Measurements from ENCODE around the gene PSMD5. TPM values are rescaled to one million over a fixed set of nuclear protein-coding genes. Genes with fewer than 3 reads are reported as not detected.

Gene PSMD5
- total and polyA plus RNA-seq, 9 of the 15 experiments (the other 6 are each of a cell fraction or from before 2014, with no cell fraction given), result 46.4 to 148 (median 76.3) TPM

DNA sequence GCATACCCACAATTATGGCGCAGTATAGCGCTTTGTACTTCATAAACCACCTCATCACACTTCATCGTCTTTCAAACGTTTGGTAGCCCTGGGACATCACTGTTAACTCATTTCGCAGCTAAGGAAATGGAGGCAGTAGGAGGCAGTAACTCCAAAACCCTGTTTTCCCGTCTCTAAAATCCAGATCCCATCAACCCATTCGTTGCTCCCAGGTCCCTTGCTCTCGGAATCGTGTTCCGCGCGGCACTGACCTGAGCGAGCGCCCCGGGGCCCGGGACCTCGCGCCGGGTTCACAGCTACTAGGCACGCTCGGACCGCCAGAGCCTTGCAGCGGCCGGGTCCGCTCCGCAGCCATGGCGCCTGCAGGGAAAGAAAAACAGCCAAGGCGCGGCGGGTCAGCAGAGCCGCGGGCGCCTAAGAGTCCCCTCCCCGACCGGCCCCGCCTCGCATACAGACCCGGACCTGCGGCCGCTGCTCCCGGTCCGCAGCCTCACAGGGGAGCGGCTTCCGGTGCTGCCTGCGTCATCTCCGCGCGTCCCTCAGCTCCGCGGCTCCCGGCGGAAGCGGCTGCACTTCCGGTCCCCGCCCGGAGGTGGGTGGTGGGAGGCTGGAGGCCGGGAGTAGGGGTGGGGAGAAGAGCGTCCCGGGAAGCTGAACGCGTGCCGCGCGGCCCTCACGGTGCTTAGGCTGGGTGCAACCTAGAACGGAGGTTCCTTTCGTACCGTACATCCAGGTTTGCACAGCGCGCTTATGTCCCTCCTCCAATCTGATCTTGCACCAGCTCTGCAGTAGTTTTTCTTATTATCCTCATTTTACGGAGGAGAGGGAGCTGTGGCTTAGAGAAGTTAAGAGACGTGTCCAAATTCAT, 49.6 kb downstream of the PSMD5 start, which contains the start of gene FBXW2 (continued):
- TF ChIP-seq, protein P1, sequence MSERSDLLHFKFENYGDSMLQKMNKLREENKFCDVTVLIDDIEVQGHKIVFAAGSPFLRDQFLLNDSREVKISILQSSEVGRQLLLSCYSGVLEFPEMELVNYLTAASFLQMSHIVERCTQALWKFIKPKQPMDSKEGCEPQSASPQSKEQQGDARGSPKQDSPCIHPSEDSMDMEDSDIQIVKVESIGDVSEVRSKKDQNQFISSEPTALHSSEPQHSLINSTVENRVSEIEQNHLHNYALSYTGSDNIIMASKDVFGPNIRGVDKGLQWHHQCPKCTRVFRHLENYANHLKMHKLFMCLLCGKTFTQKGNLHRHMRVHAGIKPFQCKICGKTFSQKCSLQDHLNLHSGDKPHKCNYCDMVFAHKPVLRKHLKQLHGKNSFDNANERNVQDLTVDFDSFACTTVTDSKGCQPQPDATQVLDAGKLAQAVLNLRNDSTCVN (CRISPR knock-in tag; IDR thresholded peaks at IDR 0.05), result peak; percentile 11; the same call in 1 of the 2 replicates
- TF ChIP-seq TAF15 (IDR thresholded peaks at IDR 0.05; ENCODE audit: low read depth, low read length), result no peak
- no peak for TF ChIP-seq ZNF408 (CRISPR knock-in tag; IDR thresholded peaks at IDR 0.05; ENCODE audit: low read depth)
- no peak for TF ChIP-seq KLF16 (IDR thresholded peaks at IDR 0.05)
- no peak for TF ChIP-seq FOXM1 (IDR thresholded peaks at IDR 0.05; ENCODE audit: low read depth)
- TF ChIP-seq FOXM1 (CRISPR knock-in tag; IDR thresholded peaks at IDR 0.05; ENCODE audit: low read depth), result no peak; the same call in 1 of the 2 replicates
- no peak for TF ChIP-seq CBX8 (IDR thresholded peaks at IDR 0.05; ENCODE audit: borderline replicate concordance, extremely low read depth, low read depth, low read length, poor library complexity, severe bottlenecking)
- peak; percentile 62; the same call in 1 of the 2 replicates for TF ChIP-seq ARID2 (IDR thresholded peaks at IDR 0.05)
- 0 out of 4 replicates have a peak, but pooled peaks of 1 of the 2 experiments have one; percentile 67 for TF ChIP-seq FOXA3 (CRISPR knock-in tag; conservative IDR thresholded peaks at IDR 0.05 in 1 of 2, IDR thresholded peaks at IDR 0.05 in 1 of 2)
- TF ChIP-seq, protein P2, sequence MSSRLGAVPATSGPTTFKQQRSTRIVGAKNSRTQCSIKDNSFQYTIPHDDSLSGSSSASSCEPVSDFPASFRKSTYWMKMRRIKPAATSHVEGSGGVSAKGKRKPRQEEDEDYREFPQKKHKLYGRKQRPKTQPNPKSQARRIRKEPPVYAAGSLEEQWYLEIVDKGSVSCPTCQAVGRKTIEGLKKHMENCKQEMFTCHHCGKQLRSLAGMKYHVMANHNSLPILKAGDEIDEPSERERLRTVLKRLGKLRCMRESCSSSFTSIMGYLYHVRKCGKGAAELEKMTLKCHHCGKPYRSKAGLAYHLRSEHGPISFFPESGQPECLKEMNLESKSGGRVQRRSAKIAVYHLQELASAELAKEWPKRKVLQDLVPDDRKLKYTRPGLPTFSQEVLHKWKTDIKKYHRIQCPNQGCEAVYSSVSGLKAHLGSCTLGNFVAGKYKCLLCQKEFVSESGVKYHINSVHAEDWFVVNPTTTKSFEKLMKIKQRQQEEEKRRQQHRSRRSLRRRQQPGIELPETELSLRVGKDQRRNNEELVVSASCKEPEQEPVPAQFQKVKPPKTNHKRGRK (tag; IDR thresholded peaks at IDR 0.05), result no peak
- no peak for TF ChIP-seq CHD4 (IDR thresholded peaks at IDR 0.05; ENCODE audit: insufficient read depth, insufficient replicate concordance, low read depth, low read length, poor library complexity, severe bottlenecking)
- TF ChIP-seq HDGF (IDR thresholded peaks at IDR 0.05), result no peak
- TF ChIP-seq ZBTB7A (IDR thresholded peaks at IDR 0.05; ENCODE audit: borderline replicate concordance, control insufficient read depth, low read depth, low read length), result peak; percentile 81
- TF ChIP-seq HMG20A (CRISPR knock-in tag; conservative IDR thresholded peaks at IDR 0.05), result no peak
- TF ChIP-seq SMAD2 (IDR thresholded peaks at IDR 0.05; ENCODE audit: low read depth, low read length), result no peak
- TF ChIP-seq ZNF316 (IDR thresholded peaks at IDR 0.05), result peak; percentile 26; the same call in 1 of the 2 replicates
- TF ChIP-seq SOX6 (IDR thresholded peaks at IDR 0.05), result peak; percentile 59; the same call in 1 of the 2 replicates
- no peak for TF ChIP-seq HDAC8 (tag; IDR thresholded peaks at IDR 0.05)
- peak; percentile 84; the same call in 1 of the 2 replicates for TF ChIP-seq ZEB2 (IDR thresholded peaks at IDR 0.05)
- TF ChIP-seq, protein P3, sequence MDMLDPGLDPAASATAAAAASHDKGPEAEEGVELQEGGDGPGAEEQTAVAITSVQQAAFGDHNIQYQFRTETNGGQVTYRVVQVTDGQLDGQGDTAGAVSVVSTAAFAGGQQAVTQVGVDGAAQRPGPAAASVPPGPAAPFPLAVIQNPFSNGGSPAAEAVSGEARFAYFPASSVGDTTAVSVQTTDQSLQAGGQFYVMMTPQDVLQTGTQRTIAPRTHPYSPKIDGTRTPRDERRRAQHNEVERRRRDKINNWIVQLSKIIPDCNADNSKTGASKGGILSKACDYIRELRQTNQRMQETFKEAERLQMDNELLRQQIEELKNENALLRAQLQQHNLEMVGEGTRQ (CRISPR knock-in tag; IDR thresholded peaks at IDR 0.05), result 0 out of 2 replicates have a peak, but pooled peaks have one; percentile 11
- no peak for TF ChIP-seq PHTF2 (CRISPR knock-in tag; IDR thresholded peaks at IDR 0.05)
- no peak for TF ChIP-seq MAFF (IDR thresholded peaks at IDR 0.05; ENCODE audit: low read length)
- TF ChIP-seq NFRKB (IDR thresholded peaks at IDR 0.05; ENCODE audit: low read depth), result peak; percentile 70; the same call in 1 of the 2 replicates
- TF ChIP-seq, protein P4, sequence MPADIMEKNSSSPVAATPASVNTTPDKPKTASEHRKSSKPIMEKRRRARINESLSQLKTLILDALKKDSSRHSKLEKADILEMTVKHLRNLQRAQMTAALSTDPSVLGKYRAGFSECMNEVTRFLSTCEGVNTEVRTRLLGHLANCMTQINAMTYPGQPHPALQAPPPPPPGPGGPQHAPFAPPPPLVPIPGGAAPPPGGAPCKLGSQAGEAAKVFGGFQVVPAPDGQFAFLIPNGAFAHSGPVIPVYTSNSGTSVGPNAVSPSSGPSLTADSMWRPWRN (IDR thresholded peaks at IDR 0.05; ENCODE audit: low read depth), result no peak
- no peak for TF ChIP-seq NUFIP1 (IDR thresholded peaks at IDR 0.05; ENCODE audit: partially characterized antibody)
